CD4-positive, alpha-beta T cell treated with Interleukin-21 for 1 hour (primary cell): ENCODE measurements around the gene ERI3.

ENCODE experiments used
- DNase-seq: peaks from one replicate; pipeline ENCODE4 v3.0.0-alpha.2; 2020

ERI3 gene

DNA sequence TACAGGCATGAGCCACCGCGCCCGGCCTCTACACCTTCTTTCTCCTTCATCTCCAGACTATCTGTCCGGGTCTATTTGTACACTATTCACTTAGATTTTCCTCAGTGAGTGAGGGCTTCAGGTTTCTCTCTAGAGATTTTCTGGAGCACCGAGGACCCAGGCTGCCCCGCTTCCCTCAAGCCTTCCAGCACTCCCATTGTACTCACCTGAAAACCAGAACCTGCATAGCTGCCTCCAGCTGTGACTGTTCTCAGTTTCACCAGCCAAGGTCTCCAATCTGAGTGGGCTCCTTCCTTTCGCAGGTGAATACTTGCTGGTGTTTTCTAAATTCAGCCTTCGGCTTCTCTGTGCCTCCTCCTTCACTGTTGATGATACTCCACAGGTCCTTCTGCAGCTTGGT lies 154.7 kb downstream of the ERI3 start:
- no peak for DNase-seq

DNA sequence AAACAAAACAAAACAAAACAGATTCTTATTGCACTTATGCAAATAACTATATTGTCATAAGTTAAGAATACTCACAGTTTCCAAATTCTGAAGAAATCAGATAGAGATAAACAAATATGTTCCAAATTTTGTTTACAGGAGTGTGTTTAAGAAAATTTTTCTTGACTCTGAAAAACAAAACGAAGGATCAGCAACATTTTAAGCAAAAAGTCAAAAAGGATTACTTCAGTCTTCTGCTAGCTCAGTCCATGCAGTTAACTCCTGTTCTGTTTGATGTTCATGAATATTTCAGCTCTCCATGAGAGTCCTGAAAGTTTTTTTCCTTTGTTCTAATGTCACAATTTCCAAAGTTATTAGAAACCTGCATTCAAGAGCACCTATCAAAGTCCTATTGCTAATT lies 180.4 kb downstream of the ERI3 start:
- DNase-seq, result no peak
